Gastrocnemius medialis (tissue), 4 donors: ENCODE measurements around the gene NTMT1. TPM values are rescaled to one million over a fixed set of nuclear protein-coding genes. Genes with fewer than 3 reads are reported as not detected.

Experiments
- ATAC-seq, 2 donors: fragments of 150-250 bp; one replicate each; pipeline ENCODE4 v1.9.1; 2016
- DNase-seq, 2 donors: peaks; one replicate each; pipeline ENCODE4 v3.0.0-alpha.2; 2019
- H3K27ac ChIP-seq, 4 donors: fragments of 200-600 bp; sonication (generic); 1 replicate in 1 of 4; 2 replicates in 3 of 4; pipeline ENCODE4 v1.5.1; 2016 to 2018; ENCODE audit warnings: mild to moderate bottlenecking in 2 of 4, moderate library complexity in 1 of 4
- H3K27me3 ChIP-seq, 3 donors: fragments of 200-600 bp; sonication (generic) in 2 of 3; 1 replicate in 1 of 3; 2 replicates in 2 of 3; pipeline versions ENCODE4 v1.5.1 to v1.6.0; 2016 to 2019; ENCODE audit warnings: mild to moderate bottlenecking in 1 of 3, moderate library complexity in 1 of 3
- H3K36me3 ChIP-seq, 2 donors: fragments of 200-600 bp; sonication (generic) in 1 of 2; one replicate each; pipeline ENCODE4 v1.5.1; 2017 to 2018
- H3K4me1 ChIP-seq, 2 donors: fragments of 200-600 bp; sonication (generic) in 1 of 2; one replicate each; pipeline ENCODE4 v1.5.1; 2016 to 2017; ENCODE audit warnings: mild to moderate bottlenecking in 2 of 2
- H3K4me3 ChIP-seq, 4 donors: fragments of 200-600 bp; sonication (generic) in 3 of 4; 1 replicate in 1 of 4; 2 replicates in 3 of 4; pipeline ENCODE4 v1.5.1; 2016 to 2019; ENCODE audit warnings: mild to moderate bottlenecking in 2 of 4
- H3K9me3 ChIP-seq, 3 donors: fragments of 200-600 bp; sonication (generic) in 2 of 3; 1 replicate in 1 of 3; 2 replicates in 2 of 3; pipeline ENCODE4 v1.5.1; 2016 to 2019
- POLR2A ChIP-seq, 2 donors: fragments of 450-650 bp; IDR thresholded peaks; one replicate each; pipeline ENCODE4 v1.6.1; 2017; ENCODE audit warnings: antibody characterized with exemption in 2 of 2, mild to moderate bottlenecking in 2 of 2, moderate library complexity in 2 of 2
- in situ Hi-C, 4 donors: fragments of 200-750 bp; cut with MboI; loops; one replicate each; pipeline versions ENCODE4 v1.15.0 to v1.8.0; 2017; ENCODE audit warnings: low sequenced_read_pairs in 4 of 4
- intact Hi-C: fragments of 100-400 bp; cut with DNase I; formaldehyde crosslinking; loops from one replicate; pipeline ENCODE4 v1.15.1; 2023; ENCODE audit warnings: low total_unique reads
- total RNA-seq, 4 donors: library from RNA; depleted of rRNA; stranded (reverse); fragments of >200 nt; gene quantifications; one replicate each; pipeline versions ENCODE4 v1.1.0 to v1.2.3, GENCODE V29; 2016
- TF ChIP-seq, protein P1 (sequence below), 5 experiments: fragments of 450-650 bp in 3 of 5; fragments of 200-600 bp in 2 of 5; sonication (generic) in 2 of 5; IDR thresholded peaks in 4 of 5; conservative IDR thresholded peaks in 1 of 5; 1 replicate in 4 of 5; 2 replicates in 1 of 5; pipeline ENCODE4 v1.5.1; 2016 to 2019; ENCODE audit warnings: antibody characterized with exemption in 5 of 5, mild to moderate bottlenecking in 3 of 5, moderate library complexity in 3 of 5

The NTMT1 gene
- total RNA-seq, 4 donors from 2014 or later, result 37.8 to 82.1 (median 48.1) TPM

DNA sequence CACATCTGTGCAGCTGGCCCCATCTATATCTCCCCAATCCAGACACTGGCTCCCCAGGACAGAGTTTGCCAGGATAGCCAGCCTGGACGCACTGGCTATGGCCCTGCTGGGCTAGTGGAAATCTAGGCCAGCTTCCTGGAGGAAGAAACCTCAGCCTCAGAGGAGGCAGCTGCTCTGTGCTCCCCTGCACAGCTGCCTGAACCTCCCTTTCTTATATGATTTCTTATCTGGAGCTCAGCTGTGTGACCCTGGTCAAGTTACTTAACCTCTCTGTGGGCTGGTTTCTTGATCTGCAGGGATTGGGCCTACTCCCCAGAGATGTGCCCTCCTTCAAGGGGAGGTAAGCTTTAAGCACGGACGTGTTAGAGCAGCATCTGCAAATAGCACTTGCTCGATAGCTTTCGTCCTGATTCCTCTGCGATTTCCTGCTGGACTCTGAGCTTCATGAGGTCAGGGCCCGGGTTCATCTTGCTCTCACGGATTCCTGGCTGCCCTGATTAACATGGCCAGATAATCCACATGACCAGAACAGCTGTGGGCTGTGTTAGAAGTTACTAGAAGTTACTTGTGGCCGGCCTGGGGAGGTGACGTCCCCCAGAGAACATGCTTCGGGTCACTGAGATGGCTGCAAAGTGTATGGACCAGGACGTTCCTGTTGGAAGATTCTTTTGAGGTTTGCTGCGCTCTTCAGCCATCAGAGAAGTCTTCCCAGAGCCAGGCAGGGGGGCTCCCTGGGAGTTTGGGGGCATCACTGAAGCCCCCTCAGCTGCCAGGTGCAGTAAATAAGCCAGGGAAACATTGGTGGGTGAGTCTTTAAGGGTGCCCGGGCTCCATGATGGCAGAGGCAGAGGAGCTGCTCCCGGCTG is 19.6 kb upstream of the NTMT1 start:
- no peak overlapping the region for H3K4me3 ChIP-seq
- intact Hi-C loops, result loop anchor here (5.0 kb wide), 1 partner anchor 349 kb away; no protein-coding TSS in a partner anchor
- no peaks in the 10 kb centered on the region for H3K27me3 ChIP-seq
- peak overlapping the region; percentile 77 to 86 (median 82) for H3K27ac ChIP-seq
- ATAC-seq (peak in 1 of 2 donors; percentile 16), DNase-seq (peak; percentile 31 to 40)
- in situ Hi-C loops, result loop anchor here in 1 of 4 donors (10.0 kb wide), 1 partner anchor 122 kb away; no protein-coding TSS in a partner anchor
- TF ChIP-seq, protein P1, sequence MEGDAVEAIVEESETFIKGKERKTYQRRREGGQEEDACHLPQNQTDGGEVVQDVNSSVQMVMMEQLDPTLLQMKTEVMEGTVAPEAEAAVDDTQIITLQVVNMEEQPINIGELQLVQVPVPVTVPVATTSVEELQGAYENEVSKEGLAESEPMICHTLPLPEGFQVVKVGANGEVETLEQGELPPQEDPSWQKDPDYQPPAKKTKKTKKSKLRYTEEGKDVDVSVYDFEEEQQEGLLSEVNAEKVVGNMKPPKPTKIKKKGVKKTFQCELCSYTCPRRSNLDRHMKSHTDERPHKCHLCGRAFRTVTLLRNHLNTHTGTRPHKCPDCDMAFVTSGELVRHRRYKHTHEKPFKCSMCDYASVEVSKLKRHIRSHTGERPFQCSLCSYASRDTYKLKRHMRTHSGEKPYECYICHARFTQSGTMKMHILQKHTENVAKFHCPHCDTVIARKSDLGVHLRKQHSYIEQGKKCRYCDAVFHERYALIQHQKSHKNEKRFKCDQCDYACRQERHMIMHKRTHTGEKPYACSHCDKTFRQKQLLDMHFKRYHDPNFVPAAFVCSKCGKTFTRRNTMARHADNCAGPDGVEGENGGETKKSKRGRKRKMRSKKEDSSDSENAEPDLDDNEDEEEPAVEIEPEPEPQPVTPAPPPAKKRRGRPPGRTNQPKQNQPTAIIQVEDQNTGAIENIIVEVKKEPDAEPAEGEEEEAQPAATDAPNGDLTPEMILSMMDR (IDR thresholded peaks at IDR 0.05 in 4 of 5, conservative IDR thresholded peaks at IDR 0.05 in 1 of 5), result no peak
- TF ChIP-seq POLR2A (IDR thresholded peaks at IDR 0.05), result no peak
- no peaks in the 10 kb centered on the region for H3K9me3 ChIP-seq
- no peaks in the 10 kb centered on the region for H3K36me3 ChIP-seq
- H3K4me1 ChIP-seq, result peaks cover 13 to 22% of the 10 kb centered on the region in 2 donors

DNA sequence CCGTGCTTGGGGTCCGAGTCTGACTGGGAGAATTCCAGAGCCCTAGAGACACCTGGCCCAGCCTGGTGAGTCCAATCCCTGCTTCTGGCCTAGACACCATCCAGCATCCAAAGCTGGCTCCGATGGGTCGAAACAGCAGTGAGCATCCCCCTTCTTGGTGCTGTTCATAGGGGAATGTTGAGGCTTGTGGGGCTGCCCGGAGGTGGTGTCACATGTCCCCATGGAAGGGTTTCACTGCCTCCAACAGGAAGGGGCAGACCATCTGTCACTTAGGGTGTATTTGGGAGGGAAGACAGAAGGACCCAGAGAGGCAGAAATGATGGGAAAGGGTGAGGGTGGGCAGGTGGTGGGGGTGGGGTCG is 19.0 kb upstream of the NTMT1 start:
- no peaks in the 10 kb centered on the region for H3K9me3 ChIP-seq
- TF ChIP-seq POLR2A (IDR thresholded peaks at IDR 0.05), result no peak
- TF ChIP-seq, protein P1 (IDR thresholded peaks at IDR 0.05 in 4 of 5, conservative IDR thresholded peaks at IDR 0.05 in 1 of 5), result no peak
- in situ Hi-C loops (loop anchor here in 1 of 4 donors (10.0 kb wide), 1 partner anchor 122 kb away; no protein-coding TSS in a partner anchor), intact Hi-C loops (loop anchor here (5.0 kb wide), 1 partner anchor 350 kb away; no protein-coding TSS in a partner anchor)
- ATAC-seq (no peak), DNase-seq (no peak)
- peak overlapping the region; percentile 77 to 86 (median 82) for H3K27ac ChIP-seq
- no peaks in the 10 kb centered on the region for H3K36me3 ChIP-seq
- no peaks in the 10 kb centered on the region for H3K27me3 ChIP-seq
- no peak overlapping the region for H3K4me3 ChIP-seq
- peaks cover 13 to 22% of the 10 kb centered on the region in 2 donors for H3K4me1 ChIP-seq

- no peaks in the 10 kb centered on the region for H3K9me3 ChIP-seq
- in situ Hi-C loops (loop anchor here in 1 of 4 donors (10.0 kb wide), 1 partner anchor 124 kb away; no protein-coding TSS in a partner anchor), intact Hi-C loops (loop anchor here (5.0 kb wide), 1 partner anchor 352 kb away; no protein-coding TSS in a partner anchor)
- no peak overlapping the region for H3K4me3 ChIP-seq
- no peak for ATAC-seq
- H3K27ac ChIP-seq, result peak overlapping the region; percentile 77 to 86 (median 82)
- H3K27me3 ChIP-seq, result no peaks in the 10 kb centered on the region
- no peak for TF ChIP-seq POLR2A (IDR thresholded peaks at IDR 0.05)
- TF ChIP-seq, protein P1 (IDR thresholded peaks at IDR 0.05 in 4 of 5, conservative IDR thresholded peaks at IDR 0.05 in 1 of 5), result no peak
- H3K4me1 ChIP-seq, result peaks cover 13 to 22% of the 10 kb centered on the region in 2 donors
- no peaks in the 10 kb centered on the region for H3K36me3 ChIP-seq
- no peak for DNase-seq
Observed at GRCh38 chr9:129608561-129609481, 17.1 kb upstream of the NTMT1 start.

- peak overlapping the region in 3 of 4 donors; percentile 60 to 95 (median 61) for H3K4me3 ChIP-seq
- H3K27me3 ChIP-seq, result no peaks in the 10 kb centered on the region
- DNase-seq (no peak), ATAC-seq (no peak)
- in situ Hi-C loops, result loop anchor here in 3 of 4 donors (5.0 to 10.0 kb wide), 3 partner anchors 125 to 475 kb away; no protein-coding TSS in a partner anchor
- H3K4me1 ChIP-seq, result peaks cover 13 to 22% of the 10 kb centered on the region in 2 donors
- peak overlapping the region; percentile 77 to 86 (median 82) for H3K27ac ChIP-seq
- TF ChIP-seq, protein P1 (IDR thresholded peaks at IDR 0.05 in 4 of 5, conservative IDR thresholded peaks at IDR 0.05 in 1 of 5), result no peak
- no peak for TF ChIP-seq POLR2A (IDR thresholded peaks at IDR 0.05)
- intact Hi-C loops, result loop anchor here (1.0 to 5.0 kb wide), 5 partner anchors 112 to 470 kb away; no protein-coding TSS in a partner anchor
- H3K36me3 ChIP-seq, result no peaks in the 10 kb centered on the region
- H3K9me3 ChIP-seq, result no peaks in the 10 kb centered on the region
Observed at GRCh38 chr9:129609486-129610212, 16.3 kb upstream of the NTMT1 start.
